ENCODE data around the gene COLGALT1. TPM values are rescaled to one million over a fixed set of nuclear protein-coding genes. Genes with fewer than 3 reads are reported as not detected.

COLGALT1 gene
- total and polyA plus RNA-seq, 2 of the 8 experiments (the other 6 are each of a cell fraction or from before 2014, with no cell fraction given), result 44.7 to 58.1 TPM

DNA sequence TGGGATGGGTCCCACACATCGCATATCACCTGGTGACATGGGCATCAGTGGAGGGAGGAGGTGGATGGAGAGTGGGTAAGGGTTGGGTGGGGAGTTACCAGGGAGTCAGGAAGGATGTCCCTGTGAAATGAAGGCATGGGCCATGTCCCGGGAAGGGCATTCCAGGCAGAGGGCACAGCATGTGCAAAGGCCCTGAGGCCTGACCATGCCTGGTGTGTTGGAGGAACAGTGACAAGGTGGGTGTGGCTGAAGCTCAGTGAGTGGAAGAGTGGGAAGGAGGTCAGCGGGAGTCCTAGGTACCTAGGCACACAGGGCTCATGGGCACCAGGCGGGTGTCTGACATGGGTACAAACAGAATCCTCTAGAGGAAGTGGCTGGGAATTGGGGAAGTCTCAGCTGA lies 11.0 kb upstream of the COLGALT1 start:
- Histone ChIP-seq H4K91ac (replicated peaks; ENCODE audit: insufficient read length, low read length) (no peak overlapping the region), H2BK5ac (ENCODE audit: low read depth, low read length) (no peak overlapping the region), H3K56ac (replicated peaks; ENCODE audit: insufficient read length, low read depth, low read length) (no peak overlapping the region), H3K4ac (replicated peaks; ENCODE audit: insufficient read length, low read depth, low read length) (no peak overlapping the region), H3K79me1 (ENCODE audit: low read depth, low read length) (no peaks in the 10 kb centered on the region), H3K79me2 (ENCODE audit: control insufficient read depth in 1 of 2, insufficient read depth in 2 of 2, low read length in 2 of 2) (no peaks in the 10 kb centered on the region), H3K18ac (ENCODE audit: extremely low read depth, low read length) (no peak overlapping the region), H3K27ac (ENCODE audit: low read depth, low read length) (no peak overlapping the region), H3K4me2 (ENCODE audit: insufficient read depth in 1 of 2, low read depth in 2 of 2, low read length in 2 of 2) (no peak overlapping the region), H2BK120ac (replicated peaks; ENCODE audit: low read depth, low read length) (no peak overlapping the region), H2BK12ac (ENCODE audit: low read depth, low read length) (no peak overlapping the region), H2AFZ (ENCODE audit: low read length) (no peak overlapping the region), H4K20me1 (replicated peaks in 1 of 2; ENCODE audit: control insufficient read depth in 1 of 2, insufficient read depth in 2 of 2, low read length in 2 of 2) (peaks cover 0 to 2% of the 10 kb centered on the region in 2 experiments), H3K4me1 (replicated peaks in 1 of 4; ENCODE audit: control insufficient read depth in 3 of 4, insufficient read depth in 4 of 4, low read length in 3 of 4) (no peaks in the 10 kb centered on the region), H2BK20ac (ENCODE audit: low read length) (no peak overlapping the region), H3K27me3 (replicated peaks in 1 of 4; ENCODE audit: control insufficient read depth in 3 of 4, extremely low read depth in 1 of 4, insufficient read depth in 3 of 4, low read length in 3 of 4) (no peaks in the 10 kb centered on the region), H3K23me2 (ENCODE audit: low read depth, low read length) (peaks cover 1% of the 10 kb centered on the region; the same call in 1 of the 2 replicates), H2AK5ac (ENCODE audit: low read depth, low read length) (no peak overlapping the region), H3K14ac (ENCODE audit: insufficient read length) (no peak overlapping the region), H3K9ac (replicated peaks in 1 of 4; ENCODE audit: extremely low read depth in 1 of 4, low read depth in 3 of 4, low read length in 3 of 4) (no peak overlapping the region), H3K36me3 (ENCODE audit: control insufficient read depth in 2 of 4, insufficient read depth in 4 of 4, low read length in 3 of 4) (no peaks in the 10 kb centered on the region), H3K23ac (ENCODE audit: insufficient read length) (no peak overlapping the region), H3K4me3 (ENCODE audit: extremely low read depth in 1 of 4, insufficient read depth in 2 of 4, low read depth in 3 of 4, low read length in 4 of 4) (no peak overlapping the region), H4K5ac (ENCODE audit: insufficient read length, low read depth, low read length) (no peak overlapping the region), H4K8ac (ENCODE audit: extremely low read depth, insufficient read depth, low read length) (no peak overlapping the region; the same call in 1 of the 2 replicates), H3K9me3 (ENCODE audit: insufficient read depth in 2 of 2, low read depth in 1 of 2, low read length in 1 of 2) (no peaks in the 10 kb centered on the region; a peak in 1 of 4 replicates), H2BK15ac (ENCODE audit: low read length) (no peak overlapping the region)
- no peak for DNase-seq (ENCODE audit: low read depth in 1 of 2, low spot score in 2 of 2)
- FAIRE-seq, result no peak
- ChIA-PET POLR2A (ENCODE audit: partially characterized antibody) (interaction anchor here (1.4 kb wide), 1 partner anchor 16 kb away, joined by 3 read pairs; no protein-coding TSS in a partner anchor), CTCF (ENCODE audit: partially characterized antibody) (interaction anchor here (0.6 to 1.2 kb wide), 3 partner anchors 159 to 830 kb away, joined by 3 to 4 read pairs (median 3); no protein-coding TSS in a partner anchor)
- WGBS, 2 experiments (ENCODE audit: extremely low coverage in 1 of 2, insufficient coverage in 1 of 2, insufficient read length in 1 of 2, insufficient replicate concordance in 2 of 2, low coverage in 1 of 2, low lambda C conversion rate in 2 of 2, missing lambda C conversion rate in 1 of 2), result 85% methylated on average over 4 of the region's 4 CpGs; no CpG with 5 or more reads in 1 of the 2 experiments
- no peak for TF ChIP-seq ASH2L (IDR thresholded peaks at IDR 0.05; ENCODE audit: low read length)
